Activated T-cell treated with anti-CD3 and anti-CD28 coated beads for 4 hours (primary cell): Measurements from ENCODE around the gene TRAF1.

ENCODE experiments used
- DNase-seq: peaks from one replicate; pipeline ENCODE4 v3.0.0-alpha.2; 2020

The TRAF1 gene

GRCh38 chr9:120866651-120867050, 59.9 kb downstream of the TRAF1 start:
- no peak for DNase-seq

GRCh38 chr9:120865809-120866208, 60.8 kb downstream of the TRAF1 start:
- DNase-seq = no peak

GRCh38 chr9:120865176-120865575, 61.4 kb downstream of the TRAF1 start:
- DNase-seq = no peak

GRCh38 chr9:120864719-120865118, 61.9 kb downstream of the TRAF1 start:
- no peak for DNase-seq

- DNase-seq = no peak
Observed at GRCh38 chr9:120863833-120864232, 62.8 kb downstream of the TRAF1 start.

- no peak for DNase-seq
Observed at GRCh38 chr9:120862452-120862851, 64.1 kb downstream of the TRAF1 start.

DNA sequence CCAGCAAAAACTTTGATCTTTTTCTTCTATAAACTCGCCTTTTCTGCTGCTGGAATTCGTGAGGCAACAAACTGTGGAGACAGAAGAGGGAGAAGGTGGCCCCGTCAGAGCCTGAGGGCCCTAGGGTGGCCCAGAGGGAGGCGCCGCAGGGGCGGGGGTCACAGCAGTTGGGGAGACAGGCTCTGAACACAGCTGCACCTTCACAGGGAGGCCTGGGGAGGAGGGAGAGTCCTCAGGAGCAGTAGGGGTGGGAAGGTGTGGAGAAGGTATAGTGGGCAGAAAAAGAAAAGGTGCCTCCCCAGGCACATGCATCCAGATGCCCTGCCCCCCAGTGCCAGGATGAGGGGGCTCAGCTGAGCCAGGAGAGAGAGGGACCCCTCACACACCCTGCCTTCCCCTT, 64.7 kb downstream of the TRAF1 start:
- DNase-seq = no peak

- DNase-seq = no peak
Observed at GRCh38 chr9:120860083-120860482, 66.5 kb downstream of the TRAF1 start.

DNA sequence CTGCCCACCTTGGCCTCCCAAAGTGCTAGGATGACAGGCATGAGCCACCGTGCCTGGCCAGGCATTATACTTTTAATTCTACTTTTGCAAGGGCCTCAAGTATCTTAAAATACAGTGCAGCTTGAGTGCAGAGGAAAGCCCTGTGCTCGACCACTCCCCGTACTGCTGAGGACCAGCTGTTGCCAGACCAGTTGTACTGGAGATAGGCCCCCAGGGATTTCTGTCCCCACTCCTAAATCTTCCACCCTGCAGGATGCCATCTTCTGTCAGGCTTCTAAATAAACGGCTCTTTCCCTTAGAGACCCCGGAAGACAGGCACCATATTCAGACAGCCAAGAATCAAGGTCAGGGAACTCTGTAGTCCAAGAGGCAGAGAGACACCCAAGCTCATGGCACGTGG, 67.2 kb downstream of the TRAF1 start:
- DNase-seq = no peak

GRCh38 chr9:120857902-120858301, 68.7 kb downstream of the TRAF1 start:
- DNase-seq = no peak

DNA sequence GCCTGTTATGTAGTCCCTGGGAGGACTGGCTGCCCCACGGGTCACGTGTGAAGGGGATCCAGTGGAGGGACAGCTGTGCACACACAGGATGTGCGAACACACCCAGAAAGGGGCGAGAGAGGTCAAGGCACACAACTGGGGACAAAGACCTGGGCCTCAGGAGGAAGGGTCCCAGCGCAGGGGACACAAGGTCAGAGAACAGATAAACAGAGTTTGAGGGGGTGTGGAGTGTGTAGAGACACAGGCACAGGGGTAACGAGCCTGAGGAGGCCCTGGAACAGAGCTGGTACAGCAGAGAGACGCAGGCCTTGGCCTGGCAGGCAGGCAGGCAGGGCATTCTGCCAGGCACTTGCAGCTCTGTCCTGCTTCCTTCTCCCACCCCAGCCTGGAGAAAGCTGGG, 69.1 kb downstream of the TRAF1 start:
- no peak for DNase-seq

- DNase-seq = no peak
Observed at GRCh38 chr9:120856700-120857099, 69.9 kb downstream of the TRAF1 start.

- no peak for DNase-seq
Observed at GRCh38 chr9:120855827-120856670, 70.5 kb downstream of the TRAF1 start.

DNA sequence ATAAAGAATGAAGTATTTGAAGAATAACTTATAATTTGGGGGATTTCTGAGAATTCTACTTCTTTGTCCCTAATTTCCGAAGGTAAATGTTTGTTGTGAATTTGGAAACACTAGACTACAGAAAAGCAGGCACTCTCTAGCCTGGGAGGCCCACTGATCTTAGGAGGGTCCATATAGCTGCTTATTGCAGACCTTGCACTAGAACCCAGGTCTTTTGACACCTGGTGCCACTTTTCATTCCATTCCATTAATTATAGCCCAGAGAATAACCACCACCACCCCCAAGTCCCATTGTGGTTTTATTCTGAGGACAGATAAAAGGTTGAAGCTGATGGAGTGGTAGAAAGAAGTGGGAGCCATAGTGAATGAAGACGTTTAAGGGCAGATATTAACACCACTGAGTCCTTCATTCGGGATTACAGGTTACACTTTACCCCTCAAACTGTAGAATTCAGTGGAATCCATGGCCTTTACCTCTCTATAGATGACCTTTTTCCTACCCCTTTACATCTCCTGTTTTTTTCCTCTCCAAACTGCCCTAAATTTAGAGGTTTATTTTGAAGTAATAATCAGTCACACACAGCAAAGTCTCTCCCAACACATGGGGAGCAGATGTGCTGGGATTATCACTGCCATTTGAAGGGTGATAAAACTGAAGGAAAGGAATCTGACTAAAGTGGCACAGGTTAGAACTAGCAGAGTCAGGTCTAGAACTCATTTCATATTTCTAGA, 71.8 kb downstream of the TRAF1 start:
- DNase-seq = no peak

DNA sequence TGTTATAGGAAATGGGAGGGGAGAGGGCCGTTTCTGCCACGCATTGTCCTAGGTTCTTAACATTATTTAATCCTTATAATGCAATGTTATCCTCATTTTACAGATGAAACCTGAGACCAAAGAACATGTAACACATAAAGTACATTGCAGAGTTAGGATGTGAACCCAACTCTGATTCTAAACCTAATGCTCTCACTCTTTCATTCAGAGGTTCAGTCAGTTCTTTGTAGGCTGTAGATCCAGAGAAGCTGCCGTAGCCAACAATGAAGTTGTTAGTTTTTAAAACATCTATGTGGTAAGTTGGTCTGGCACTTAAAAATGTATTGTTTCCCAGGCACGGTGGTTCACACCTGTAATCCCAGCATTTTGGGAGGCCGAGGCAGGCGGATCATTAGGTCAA, 73.4 kb downstream of the TRAF1 start:
- DNase-seq = no peak
